CD4-positive, alpha-beta T cell treated with Interleukin-2 at 100 ng/mL for 4 hours (primary cell): ENCODE results near the gene TMED3.
A peak's percentile ranks its signal among the peaks of the same experiment; 100 is the strongest.
"Not testable (repeated sequence)": the region's sequence is repeated elsewhere in the genome, so short reads cannot be mapped to it uniquely, and the experiment has no call there.

ENCODE experiments used
- DNase-seq: peaks from one replicate; pipeline ENCODE4 v3.0.0-alpha.2; 2020; ENCODE audit warnings: low spot score

Gene TMED3

DNA sequence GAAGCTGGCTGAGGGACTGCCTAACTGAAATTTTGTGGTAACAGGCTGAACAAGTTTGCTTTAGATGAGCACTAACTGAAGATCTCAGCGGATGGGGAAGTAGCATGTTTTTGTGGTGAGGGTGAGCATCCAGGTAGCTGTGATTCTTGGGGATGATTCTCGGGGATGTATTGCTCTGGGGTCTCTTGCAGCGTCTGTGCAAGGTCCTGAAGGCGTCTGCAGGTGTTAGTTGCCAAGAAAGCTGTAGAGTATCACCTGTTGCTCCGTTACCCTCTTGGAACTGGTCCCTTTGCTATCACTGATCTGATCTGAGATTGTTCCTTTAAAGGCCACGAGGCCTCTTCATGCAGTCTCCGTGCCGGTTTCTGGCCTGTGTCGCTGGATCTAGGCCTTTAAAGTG, 6.0 kb downstream of the TMED3 start:
- no peak for DNase-seq

DNA sequence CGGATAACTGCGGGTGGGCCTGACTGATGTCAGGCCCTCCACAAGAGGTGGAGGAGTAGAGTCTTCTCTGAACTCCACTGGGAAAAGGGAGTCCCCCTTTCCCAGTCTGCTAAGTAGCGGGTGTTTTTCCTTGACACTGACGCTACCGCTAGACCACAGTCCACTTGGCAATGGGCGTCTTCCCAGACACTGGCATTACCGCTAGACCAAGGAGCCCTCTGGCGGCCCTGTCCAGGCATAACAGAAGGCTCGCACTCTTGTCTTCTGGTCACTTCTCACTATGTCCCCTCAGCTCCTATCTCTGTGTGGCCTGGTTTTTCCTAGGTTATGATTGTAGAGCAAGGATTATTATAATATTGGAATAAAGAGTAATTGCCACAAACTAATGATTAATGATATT, 9.1 kb downstream of the TMED3 start:
- DNase-seq = not testable (repeated sequence)

DNA sequence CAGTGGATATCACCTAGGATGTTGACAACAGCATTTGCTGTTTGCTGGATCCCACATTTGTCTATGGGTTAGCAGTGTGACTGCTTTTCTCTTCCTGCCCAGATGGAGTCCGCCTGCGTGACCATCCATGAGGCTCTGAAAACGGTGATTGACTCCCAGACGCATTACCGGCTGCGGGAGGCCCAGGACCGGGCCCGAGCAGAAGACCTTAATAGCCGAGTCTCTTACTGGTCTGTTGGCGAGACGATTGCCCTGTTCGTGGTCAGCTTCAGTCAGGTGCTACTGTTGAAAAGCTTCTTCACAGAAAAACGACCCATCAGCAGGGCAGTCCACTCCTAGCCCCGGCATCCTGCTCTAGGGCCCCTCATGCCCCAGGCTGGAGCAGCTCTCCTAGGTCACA, 11.0 kb downstream of the TMED3 start:
- no peak for DNase-seq

DNA sequence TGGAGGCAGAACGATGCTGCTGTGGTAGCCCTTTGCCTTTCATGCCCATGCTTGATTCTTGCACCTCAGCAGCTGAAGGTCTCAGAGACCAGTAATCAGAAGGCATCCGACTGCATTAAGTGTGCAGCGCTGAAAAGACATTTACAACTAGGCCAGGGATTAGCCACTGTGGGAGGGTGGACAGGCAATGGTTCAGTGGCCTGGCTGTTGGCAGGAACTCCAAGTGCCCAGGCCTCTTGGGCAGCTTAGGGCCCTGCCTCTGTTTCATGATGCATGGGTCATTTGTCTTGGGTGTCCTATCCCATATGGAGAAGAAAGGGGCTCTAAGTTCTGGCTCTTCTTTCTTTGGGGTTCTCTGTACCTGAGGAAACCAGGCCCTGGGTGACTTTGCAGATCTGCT, 11.4 kb downstream of the TMED3 start:
- no peak for DNase-seq

DNA sequence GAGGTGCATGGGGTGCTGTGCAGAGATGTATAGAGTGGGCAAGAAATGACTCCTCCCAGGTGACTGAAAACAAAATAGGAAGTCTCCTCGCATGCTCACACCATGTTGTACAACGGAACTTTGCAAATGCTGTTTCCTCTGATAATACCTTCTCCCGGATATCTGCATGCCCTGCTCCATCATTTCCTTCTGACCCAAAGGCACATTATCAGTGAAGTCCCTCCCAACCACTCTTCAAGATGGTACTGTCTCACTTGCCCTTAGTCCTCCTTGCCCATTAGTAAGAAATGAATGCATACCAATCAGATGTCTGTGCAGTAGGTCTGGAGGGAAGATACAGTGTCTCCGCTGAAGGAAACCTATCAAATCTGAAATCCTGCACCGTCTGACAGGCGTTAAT, 12.0 kb downstream of the TMED3 start:
- no peak for DNase-seq

DNA sequence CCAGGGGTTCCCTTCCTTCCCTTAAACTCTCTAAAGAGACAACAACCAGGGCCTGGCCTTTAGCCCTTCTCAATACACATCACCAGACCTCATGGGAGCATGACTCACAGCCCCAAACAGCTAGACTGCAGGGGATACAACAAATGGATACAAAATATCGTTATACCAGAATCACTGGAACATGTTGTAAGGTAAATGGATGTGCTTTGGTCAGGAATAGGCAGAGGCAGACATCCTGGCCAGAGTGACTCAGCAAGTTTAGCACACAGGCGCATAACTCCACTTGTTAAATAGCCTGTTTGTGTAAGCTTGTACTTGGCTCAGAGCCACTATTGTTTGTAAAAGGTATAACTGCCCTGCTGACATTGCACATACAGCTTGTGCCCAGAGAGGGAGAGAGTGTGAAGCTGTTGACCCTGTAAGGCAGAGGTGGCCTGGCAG, 18.3 kb downstream of the TMED3 start:
- DNase-seq = no peak

DNA sequence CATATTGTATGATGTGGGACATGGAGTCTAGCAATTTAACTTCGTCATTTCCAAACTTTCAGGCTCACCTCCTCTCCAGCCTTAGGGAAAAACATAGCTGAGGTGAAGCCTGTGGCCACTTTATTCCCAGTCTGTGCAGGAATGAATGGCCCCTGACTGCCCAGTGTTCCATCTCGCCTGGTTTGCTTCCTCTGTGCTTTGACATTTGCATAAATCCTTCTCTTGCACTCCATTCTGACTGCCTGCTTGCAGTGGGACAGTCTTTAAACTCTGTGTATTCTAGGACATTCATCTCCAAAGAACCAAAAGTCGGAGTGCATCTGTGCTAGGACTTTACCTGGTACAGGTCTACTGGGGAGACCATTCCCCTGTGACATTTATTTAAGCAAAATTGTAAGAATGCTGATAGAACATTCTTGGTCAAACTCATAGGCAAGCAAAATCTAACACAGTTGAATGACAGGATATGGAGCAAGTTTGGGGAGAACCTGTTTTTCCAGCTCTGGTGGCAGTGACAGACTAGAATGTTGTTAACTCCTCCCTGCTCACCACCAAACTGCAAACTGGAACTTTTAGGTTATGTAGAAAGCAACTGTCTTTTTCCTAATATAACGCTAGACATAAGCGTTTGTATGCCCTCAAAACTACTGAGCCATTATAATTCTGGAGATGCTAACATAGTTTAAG, 22.1 kb downstream of the TMED3 start:
- DNase-seq = no peak

DNA sequence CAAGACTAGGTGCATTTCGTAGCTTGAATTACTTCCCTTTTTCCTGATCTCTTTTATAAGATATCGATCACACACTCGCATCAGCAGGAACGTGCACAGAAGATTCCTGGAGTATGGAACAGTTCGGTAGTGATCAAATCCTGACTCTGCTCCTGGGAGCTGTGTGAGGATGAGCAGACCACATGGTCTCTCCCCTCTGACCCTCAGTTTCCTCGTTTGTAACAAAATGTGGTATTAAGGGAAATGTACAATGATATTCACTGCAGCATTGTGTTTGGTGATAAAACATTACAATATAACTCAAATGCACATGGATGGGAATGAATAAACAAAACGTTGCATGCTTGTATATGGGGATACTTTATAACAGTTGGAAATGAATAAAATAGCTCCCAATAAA, 26.7 kb downstream of the TMED3 start:
- no peak for DNase-seq

DNA sequence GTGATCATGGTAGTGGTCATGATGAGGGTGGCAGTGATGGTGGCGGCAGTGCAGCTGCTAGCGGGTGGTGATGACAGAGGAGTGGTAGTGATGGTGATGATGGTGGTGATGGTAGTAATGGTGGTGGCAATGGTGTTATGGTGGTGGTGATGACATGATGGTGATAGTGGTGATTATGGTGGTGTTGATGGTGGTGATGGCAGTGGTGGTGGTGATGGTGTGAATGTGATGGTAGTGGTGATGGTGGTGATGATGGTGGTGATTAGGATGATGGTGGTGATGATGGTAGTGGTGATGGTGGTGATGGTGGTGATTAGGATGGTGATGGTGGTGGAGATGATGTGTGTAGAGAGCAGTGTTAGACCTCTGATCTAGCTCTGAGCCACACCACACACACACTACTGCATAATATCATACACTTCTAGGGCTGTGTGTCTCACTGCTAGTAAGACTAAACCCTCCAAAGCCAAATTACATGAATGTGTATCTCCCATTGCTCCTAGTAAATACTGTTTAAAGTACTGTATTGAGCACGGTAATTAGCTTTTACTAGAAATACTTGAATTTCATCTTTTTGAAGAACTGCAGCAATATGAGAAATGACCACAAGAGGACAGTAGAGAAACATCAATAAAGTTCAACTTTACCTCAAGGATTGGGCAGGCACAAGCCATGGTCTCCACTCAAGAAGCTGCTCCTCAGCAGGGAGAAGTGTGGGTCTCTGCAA, 28.8 kb downstream of the TMED3 start:
- peak; percentile 13 for DNase-seq

DNA sequence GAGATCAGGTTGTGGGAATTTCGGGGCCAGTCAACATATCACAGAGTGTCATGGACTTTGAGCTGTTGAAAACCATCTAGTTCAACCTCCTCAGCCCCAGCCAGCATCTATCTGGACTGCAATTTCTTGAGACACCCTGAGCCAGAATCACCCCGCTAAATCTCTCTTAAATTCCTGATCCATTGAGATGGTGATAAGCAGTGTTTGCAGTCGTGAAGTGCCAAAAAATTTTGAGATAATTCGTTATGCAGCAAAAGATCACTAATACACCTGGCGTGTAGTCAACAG, 29.3 kb downstream of the TMED3 start:
- no peak for DNase-seq

DNA sequence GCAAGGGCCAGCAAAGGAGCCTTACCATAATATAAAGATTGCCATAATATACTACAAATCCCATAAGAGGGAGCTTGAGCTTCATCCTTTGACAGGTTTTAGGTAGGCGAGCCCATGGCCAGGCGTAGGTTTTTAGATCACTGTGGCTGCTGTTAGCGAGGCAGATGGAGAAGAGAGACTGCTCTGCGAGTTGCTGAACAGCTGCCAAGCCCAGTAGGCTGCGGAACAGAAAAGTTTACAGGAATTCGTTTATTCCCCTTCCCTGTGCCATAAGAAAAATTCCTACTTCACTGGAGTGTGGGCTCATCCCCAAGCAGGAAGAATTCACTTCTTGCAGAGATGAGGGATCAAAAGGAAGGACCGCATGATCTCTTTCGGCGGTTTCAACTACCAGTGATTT, 30.5 kb downstream of the TMED3 start:
- DNase-seq = no peak

DNA sequence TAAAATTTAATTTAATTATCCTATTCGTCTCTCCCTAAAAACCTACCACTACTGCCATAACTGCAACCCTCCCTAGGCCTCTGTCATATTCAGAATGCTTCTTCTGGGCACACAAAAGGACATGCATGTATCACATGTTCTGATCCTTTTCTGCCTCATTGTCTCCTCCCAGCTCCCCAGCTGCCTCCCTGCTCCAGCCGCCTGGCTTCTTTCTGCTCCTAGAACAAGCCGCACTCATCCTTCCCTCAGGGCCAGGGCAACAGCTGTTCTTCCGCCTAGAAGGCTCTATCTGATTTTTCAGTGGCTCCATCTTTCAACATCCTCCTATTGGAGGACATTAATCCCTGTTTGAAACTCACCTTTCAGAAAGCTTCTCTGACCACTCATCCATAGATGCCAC, 38.6 kb downstream of the TMED3 start:
- DNase-seq = no peak

DNA sequence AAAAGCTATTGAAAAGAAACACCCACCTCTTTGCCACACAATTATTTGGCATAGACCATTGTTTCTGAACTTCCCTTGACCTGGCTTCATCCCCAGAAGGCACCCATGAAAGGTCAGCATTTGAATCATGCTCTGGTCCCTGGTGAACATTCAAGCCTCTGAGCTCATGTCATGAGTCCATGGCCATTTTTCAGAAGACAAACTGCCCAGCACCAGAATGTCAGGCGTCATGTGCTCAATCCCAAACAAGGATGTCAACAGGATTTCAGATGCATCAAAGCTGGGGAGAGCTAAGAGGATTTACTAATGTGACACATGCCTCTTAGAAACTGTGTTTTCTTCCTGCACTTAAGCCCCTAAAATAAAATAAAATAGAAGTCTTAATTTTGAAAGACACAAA, 41.3 kb downstream of the TMED3 start:
- no peak for DNase-seq

DNA sequence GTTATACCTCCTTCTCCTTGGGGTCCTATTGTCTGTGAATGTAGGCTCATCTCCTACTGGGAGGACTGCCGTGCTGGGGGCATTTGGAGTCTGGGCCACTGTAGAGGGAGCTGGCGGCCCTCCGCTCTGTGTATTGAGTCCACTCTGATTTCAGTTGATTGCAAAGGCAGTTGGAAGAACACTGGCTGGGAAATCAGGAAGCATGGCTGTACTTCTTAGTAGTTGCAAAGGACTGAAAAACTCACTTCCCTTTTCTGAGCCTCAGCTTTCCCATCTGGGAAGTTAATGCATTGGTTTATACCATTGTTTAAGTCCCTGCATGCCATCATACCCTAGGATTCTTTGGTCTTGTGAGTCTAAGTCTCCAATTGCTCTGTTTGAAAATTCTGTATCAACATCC, 46.7 kb downstream of the TMED3 start:
- DNase-seq = no peak

DNA sequence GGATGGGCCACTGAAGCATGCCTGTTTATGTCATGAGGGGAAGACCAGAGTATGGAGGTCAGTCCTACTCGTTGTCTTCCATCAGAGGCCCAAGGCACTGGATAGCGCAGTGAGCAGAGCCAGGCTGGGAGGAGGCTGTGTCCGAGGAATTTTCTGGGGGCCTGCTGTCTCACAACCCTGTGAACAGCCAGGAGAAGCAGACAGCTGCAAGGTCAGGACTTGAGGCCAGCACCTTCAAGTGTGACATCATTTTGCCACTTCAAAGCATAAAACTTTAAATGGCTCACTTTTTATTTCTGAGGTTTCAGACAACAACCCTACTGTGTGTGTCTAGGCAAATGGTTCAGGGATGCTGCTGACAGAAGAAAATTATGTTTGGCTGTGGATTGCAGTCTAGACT, 47.2 kb downstream of the TMED3 start:
- no peak for DNase-seq

DNA sequence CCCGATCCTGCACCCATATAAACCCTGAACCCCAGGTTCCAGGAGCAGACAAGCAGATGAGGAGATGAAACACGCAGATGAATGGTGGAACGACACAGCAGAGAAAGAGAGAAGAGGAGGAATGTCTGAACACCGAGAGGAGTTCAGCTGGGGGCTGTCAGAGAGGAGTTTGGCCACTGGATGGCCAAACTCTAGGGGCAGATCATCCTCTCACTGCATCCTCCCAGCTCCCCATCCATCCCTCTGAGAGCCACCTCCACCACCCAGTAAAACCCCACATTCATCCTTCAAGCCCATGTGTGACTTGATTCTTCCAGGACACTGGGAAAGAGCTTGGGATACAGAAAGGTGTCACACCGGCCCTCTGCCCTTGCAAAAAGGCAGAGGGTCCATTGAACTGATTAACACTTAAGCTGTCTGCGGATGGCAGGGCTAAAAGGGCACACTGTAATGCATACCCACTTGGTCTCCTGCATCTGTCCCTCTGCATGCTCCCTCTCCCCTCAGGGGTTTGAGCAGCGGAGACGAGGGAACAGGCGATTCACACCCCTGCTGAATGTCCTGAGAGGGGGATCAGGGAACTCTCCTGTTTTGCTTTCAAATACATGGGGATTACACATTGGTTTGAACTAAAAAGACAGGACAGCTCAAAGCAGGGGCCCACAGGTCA, 53.8 kb downstream of the TMED3 start:
- DNase-seq = no peak

DNA sequence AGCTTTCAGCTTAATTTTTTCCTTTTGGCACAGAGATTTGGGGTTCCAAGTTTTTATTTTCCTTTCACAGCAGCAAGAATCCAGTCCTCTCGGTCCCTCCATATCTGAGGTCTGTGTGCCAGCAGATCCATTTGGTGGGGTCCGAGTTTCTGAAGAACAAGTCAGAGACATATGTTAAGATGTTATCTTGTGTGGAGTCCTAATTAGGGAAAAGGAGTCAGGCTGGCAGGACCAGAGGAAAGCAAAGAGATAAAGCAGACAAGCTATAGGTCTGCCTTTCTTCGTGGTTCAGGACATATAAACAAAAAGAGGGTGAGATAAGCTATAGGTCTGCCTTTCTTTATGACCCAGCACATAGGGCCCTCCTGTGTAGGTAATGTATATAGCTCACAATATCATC, 54.9 kb downstream of the TMED3 start:
- no peak for DNase-seq

DNA sequence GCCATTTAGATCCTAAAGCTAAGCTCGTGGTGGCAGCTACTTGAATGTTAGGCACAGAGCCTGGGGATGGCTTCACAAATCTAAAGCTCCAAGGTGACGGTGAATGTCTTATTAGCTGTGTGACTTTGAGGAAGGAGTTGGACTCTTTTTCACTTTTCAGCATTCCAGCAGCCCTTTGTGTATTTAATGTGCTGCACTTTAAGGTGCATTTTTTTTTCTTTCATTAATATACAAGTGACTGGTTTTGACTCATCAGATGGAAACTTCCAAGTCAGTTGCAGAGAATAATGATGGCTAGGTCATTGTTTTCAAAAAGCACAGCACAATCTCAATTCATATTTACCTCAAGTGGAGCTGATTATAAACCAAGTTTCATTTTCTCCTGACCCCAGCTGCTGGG, 55.8 kb downstream of the TMED3 start:
- no peak for DNase-seq

DNA sequence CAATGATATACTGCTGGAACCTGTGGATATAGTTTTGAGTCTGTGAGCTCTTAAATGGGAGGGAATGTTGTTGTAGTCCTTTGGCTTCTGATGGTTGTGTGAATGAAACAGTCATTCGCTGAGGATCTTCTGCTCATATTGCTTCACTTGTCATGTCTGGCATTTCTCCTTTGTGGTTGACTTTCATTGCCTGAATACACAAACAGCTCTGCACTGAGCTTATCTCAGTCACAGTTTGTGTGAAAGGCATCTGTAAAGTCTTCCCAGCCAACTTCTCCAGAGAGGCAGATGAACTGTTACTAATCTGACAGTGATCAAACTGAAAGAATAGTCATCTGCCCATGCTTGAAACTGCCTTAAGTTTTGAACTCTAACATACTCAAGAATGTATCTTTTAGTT, 59.8 kb downstream of the TMED3 start:
- no peak for DNase-seq

DNA sequence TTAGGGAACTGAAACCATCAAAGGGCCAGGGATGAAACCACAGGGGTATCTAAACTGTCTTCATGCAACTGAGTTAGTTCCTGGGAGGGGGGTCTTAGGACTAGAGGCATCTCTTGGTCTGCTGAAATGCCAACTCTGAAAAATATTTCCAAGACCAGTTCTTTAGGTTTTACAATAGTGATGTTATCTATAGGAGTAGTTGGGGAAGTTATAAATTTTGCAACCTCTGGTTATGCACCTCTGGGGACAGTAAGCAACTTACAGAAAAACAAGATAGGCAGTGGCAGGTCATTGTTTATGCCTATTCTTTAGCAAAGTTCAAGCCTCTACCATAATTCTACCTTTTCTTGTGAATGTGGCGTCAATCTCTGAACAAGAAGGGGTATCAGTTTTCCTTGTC, 60.7 kb downstream of the TMED3 start:
- no peak for DNase-seq

DNA sequence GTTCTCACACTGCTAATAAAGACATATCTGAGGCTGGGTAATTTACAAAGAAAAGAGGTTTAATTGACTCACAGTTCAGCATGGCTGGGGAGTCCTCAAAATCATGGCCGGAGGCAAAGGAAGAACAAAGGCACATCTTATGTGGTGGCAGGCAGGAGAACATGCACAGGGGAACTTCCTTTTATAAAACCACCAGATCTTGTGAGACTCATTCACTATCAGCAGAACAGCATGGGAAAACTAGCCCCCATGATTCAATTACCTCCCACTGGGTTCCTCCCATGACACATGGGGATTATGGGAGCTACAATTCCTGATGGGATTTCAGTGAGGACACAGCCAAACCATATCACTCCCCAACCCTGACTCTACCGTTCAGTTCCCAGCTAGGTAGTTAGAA, 61.5 kb downstream of the TMED3 start:
- DNase-seq = no peak
